ENCODE results near the gene REL. TPM values are rescaled to one million over a fixed set of nuclear protein-coding genes. Genes with fewer than 3 reads are reported as not detected.

Gene REL
- total RNA-seq, 1 donor from 2014 or later: 8.6 TPM

DNA sequence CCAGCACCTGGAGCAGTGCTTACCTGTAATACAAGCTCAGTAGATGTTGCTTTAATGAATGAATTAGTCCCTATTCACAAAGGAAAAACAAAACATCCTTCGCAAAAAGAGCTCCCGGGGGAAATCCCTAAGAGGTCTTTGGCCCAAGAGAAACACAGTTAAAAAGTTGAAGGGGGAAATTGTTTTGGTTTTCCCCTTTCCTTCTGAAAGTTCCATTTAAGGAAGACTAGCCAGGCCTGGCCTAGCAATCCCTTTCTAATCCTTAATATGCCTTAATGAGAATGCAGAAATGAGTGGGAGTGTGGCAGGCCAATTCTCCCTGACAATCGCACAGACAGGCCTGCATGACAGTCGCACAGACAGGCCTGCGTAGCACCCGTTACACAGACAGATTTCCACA lies 33.5 kb upstream of the REL start:
- H3K4me3 ChIP-seq (ENCODE audit: low read depth, low read length): no peak overlapping the region
- TF ChIP-seq, protein P1, sequence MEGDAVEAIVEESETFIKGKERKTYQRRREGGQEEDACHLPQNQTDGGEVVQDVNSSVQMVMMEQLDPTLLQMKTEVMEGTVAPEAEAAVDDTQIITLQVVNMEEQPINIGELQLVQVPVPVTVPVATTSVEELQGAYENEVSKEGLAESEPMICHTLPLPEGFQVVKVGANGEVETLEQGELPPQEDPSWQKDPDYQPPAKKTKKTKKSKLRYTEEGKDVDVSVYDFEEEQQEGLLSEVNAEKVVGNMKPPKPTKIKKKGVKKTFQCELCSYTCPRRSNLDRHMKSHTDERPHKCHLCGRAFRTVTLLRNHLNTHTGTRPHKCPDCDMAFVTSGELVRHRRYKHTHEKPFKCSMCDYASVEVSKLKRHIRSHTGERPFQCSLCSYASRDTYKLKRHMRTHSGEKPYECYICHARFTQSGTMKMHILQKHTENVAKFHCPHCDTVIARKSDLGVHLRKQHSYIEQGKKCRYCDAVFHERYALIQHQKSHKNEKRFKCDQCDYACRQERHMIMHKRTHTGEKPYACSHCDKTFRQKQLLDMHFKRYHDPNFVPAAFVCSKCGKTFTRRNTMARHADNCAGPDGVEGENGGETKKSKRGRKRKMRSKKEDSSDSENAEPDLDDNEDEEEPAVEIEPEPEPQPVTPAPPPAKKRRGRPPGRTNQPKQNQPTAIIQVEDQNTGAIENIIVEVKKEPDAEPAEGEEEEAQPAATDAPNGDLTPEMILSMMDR (IDR thresholded peaks at IDR 0.05; ENCODE audit: insufficient read depth, low read length, poor library complexity, severe bottlenecking): no peak
- no peak for DNase-seq (ENCODE audit: low read depth)
- H3K27me3 ChIP-seq (ENCODE audit: control insufficient read depth, insufficient read depth, low read length): no peaks in the 10 kb centered on the region
- H3K36me3 ChIP-seq (ENCODE audit: control insufficient read depth, insufficient read depth, low read length): no peaks in the 10 kb centered on the region

DNA sequence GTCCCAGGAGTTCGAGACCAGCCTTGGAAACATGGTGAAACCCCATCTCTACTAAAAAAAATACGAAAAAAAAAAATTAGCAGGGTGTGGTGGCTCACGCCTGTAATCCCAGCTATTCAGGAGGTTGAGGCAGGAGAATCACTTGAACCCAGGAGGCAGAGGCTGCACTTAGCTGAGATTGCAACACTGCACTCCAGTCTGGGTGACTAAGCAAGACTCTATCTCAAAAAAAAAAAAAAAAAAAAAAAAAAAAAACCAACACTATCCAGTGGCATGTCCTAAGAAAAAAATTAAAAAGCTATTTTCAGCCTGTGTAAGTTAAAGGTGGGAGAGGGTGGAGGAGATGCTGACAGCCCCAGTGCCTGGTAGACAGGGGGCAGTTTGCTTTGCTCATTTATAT lies 32.2 kb upstream of the REL start:
- DNase-seq (ENCODE audit: low read depth): no peak
- no peaks in the 10 kb centered on the region for H3K27me3 ChIP-seq (ENCODE audit: control insufficient read depth, insufficient read depth, low read length)
- TF ChIP-seq, protein P1 (IDR thresholded peaks at IDR 0.05; ENCODE audit: insufficient read depth, low read length, poor library complexity, severe bottlenecking): no peak

DNA sequence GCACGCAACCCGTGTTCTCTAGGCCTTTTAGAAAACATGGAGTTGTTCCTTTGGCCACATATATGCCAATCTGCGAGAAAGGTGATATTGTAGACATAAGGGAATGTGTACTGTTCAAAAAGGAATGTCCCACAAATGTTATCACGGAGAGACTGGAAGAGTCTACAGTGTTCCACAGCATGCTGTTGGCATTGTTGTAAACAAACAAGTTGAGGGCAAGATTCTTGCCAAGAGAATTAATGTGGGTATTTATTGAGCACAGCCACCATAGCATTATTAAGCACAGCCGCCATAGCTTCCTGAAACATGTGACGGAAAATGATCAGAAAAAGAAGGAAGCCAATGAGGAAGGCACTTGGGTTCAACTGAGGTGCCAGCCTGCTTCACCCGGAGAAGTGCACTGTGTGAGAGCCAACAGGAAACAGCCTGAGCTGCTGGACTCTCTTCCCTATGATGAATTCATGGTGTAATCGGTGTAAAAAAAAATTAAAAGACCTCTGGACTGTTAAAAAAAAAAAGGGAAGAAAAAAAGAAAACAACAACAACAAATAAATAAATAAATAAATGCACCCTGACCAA lies 29.0 kb upstream of the REL start:
- no peak overlapping the region for H3K4me3 ChIP-seq (ENCODE audit: low read depth, low read length)
- TF ChIP-seq, protein P1 (IDR thresholded peaks at IDR 0.05; ENCODE audit: insufficient read depth, low read length, poor library complexity, severe bottlenecking): no peak
- no peak for DNase-seq (ENCODE audit: low read depth)
- no peaks in the 10 kb centered on the region for H3K36me3 ChIP-seq (ENCODE audit: control insufficient read depth, insufficient read depth, low read length)
- no peaks in the 10 kb centered on the region for H3K27me3 ChIP-seq (ENCODE audit: control insufficient read depth, insufficient read depth, low read length)

More for the DNA sequence above, 32.2 kb upstream of the REL start:
- H3K36me3 ChIP-seq (ENCODE audit: control insufficient read depth, insufficient read depth, low read length): no peaks in the 10 kb centered on the region
- no peak overlapping the region for H3K4me3 ChIP-seq (ENCODE audit: low read depth, low read length)

DNA sequence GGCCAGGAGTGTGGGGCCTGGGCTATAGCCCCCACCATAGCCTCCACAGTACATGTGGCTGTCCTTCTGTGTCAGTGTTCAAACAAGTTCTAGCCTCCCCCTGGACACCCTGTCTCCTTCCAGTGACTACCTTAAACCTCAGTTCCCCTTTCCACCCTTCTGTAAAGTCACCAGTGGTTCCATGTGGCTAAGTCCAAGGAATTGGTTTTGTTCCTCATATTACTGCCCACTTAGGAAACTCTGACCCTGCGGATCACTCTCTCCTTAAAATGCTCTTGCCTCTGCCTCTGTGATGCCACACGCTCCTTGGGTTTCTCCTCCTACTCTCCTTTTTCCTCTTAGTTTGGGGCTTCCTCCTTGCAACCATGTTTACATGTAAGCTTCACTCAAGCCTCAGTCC lies 27.8 kb upstream of the REL start:
- DNase-seq (ENCODE audit: low read depth): no peak
- Histone ChIP-seq H3K4me3 (ENCODE audit: low read depth, low read length) (no peak overlapping the region), H3K27me3 (ENCODE audit: control insufficient read depth, insufficient read depth, low read length) (no peaks in the 10 kb centered on the region), H3K36me3 (ENCODE audit: control insufficient read depth, insufficient read depth, low read length) (no peaks in the 10 kb centered on the region)
- TF ChIP-seq, protein P1 (IDR thresholded peaks at IDR 0.05; ENCODE audit: insufficient read depth, low read length, poor library complexity, severe bottlenecking): no peak

DNA sequence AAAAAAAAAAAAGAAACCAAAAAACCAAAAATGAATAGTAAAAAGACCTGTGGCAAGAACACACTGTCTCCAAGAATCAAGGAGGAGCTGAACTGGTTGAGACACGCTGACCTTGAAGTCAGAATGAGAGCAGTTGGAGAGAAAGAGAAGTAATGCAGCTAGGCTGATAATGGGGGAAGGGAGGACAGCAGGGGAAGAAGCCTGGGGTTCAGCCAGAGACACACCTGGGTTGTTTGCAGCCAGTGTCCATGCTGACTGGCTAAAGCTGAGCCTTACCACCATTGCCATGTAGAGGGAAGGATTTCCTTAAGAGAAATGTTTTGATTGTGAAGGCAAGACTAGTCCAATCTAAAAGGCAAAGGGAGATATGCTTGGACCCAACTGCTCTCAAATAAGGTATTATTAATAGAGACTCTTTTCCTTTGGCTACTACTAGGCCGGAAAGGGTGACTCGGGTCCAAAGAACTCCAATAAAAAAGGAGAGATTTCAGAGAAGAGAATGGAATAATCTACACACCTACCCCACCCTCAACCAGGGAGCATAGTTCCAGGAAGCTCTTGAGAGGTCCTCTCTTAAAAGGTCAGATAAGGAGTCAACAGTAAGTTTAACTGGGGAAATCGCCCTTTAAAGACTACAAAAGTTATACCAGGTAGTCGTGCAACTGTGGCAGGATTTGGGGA lies 25.2 kb upstream of the REL start:
- no peaks in the 10 kb centered on the region for H3K27me3 ChIP-seq (ENCODE audit: control insufficient read depth, insufficient read depth, low read length)
- TF ChIP-seq, protein P1 (IDR thresholded peaks at IDR 0.05; ENCODE audit: insufficient read depth, low read length, poor library complexity, severe bottlenecking): no peak
- no peak overlapping the region for H3K4me3 ChIP-seq (ENCODE audit: low read depth, low read length)
- no peaks in the 10 kb centered on the region for H3K36me3 ChIP-seq (ENCODE audit: control insufficient read depth, insufficient read depth, low read length)
- no peak for DNase-seq (ENCODE audit: low read depth)

DNA sequence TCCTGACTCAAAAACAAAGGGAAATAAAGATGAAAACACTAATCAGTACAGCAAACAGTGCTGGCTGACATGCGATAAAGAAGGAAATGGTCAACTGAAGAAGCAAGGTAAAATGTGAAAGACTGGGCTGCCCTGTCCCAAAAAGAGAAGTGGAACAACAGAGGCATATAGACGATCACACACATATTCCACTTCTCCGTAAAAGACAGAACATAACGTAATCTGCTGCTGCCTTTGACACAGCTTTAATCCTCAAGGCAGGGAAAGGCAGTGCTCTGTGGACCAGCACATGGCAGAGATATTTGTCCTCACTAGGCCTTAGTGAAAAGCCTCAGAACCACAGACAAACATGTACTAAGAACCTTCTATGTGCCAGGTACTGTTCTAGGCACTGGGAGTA lies 24.3 kb upstream of the REL start:
- Histone ChIP-seq H3K36me3 (ENCODE audit: control insufficient read depth, insufficient read depth, low read length) (no peaks in the 10 kb centered on the region), H3K27me3 (ENCODE audit: control insufficient read depth, insufficient read depth, low read length) (no peaks in the 10 kb centered on the region), H3K4me3 (ENCODE audit: low read depth, low read length) (no peak overlapping the region)
- TF ChIP-seq, protein P1 (IDR thresholded peaks at IDR 0.05; ENCODE audit: insufficient read depth, low read length, poor library complexity, severe bottlenecking): no peak
- no peak for DNase-seq (ENCODE audit: low read depth)

Data from kidney epithelial cell (primary cell).